Sciatic nerve (tissue), 2 donors: ENCODE data around the gene NDUFAF8. TPM values are rescaled to one million over a fixed set of nuclear protein-coding genes. Genes with fewer than 3 reads are reported as not detected.

Experiments used
- ATAC-seq: fragments of 200-7000 bp; cut with Tn5 transposase; one replicate; pipeline ENCODE4 v1.9.1; 2020; ENCODE audit warnings: mild to moderate bottlenecking, moderate library complexity
- DNase-seq: peaks from one replicate; pipeline ENCODE4 v3.0.0-alpha.2; 2020; ENCODE audit warnings: low spot score
- intact Hi-C: fragments of 100-400 bp; cut with DNase I; formaldehyde crosslinking; loops from one replicate; pipeline ENCODE4 v1.14.2; 2022
- total RNA-seq: library from RNA; stranded (reverse); fragmentation: NEBNext Ultra II Directional; extraction: Animal tissue kit (Norgen Biotek cat#: 25700); gene quantifications from one replicate; pipeline ENCODE4 v1.2.1, GENCODE V29; 2021
- donor health status: DM: no; HTN: no; CAD: no.
- donor health status: DM: no; HTN: no; CAD: no.

NDUFAF8 gene
- total RNA-seq, 1 donor from 2014 or later: 37.4 TPM

DNA sequence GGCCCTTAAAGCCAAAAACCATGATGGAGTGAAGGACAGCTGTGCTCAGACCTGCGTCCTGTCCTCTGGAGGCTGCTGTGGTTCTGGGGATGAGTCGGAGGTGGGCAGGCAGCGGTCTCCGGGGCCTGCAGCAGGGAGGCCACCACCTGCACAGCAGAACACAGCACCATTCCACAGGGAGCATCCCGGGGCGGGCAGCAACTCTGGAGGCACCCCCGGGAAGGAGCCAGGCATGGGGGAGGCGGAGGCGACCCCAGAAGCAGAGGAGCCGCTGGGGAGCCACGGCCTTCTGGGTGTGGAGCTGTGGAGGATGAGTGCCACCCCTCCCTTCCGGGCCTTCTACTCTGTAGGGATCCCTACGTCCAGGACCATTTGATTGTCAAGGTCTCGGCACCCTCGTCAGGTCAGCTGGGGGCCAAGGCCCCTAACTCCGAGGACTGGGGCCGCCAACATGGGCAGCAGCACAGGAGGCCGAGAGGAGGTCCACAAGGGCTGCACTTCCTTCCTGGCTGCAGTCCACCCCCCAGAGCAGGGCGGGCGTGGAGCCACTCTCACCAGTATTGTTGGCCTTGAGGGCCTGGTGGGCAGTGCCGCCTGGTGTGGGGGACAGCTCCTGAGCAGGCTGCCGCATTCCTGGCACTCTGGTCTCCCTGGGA is 40.2 kb upstream of the NDUFAF8 start:
- intact Hi-C loops: no loop called here
- DNase-seq (no peak), ATAC-seq (no peak)

DNA sequence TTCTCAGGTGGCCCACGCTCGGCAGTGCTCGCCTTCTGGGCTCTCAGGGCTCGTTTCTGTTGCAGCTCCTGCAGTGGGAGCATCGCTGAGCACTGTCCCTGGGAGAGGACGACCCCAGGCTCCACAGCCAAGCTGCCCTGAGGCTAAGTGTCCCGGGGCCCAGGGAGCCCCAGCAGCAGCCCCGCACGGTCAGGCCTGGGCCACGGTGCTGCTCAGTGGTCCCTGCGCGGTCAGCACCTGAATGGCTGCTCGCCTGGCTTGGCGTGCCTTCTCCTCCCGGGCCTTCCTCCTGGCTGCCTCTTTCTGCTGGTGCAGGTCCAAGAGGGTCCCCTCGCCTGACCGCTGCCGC is 39.7 kb upstream of the NDUFAF8 start:
- DNase-seq (no peak), ATAC-seq (no peak)
- intact Hi-C loops: no loop called here

DNA sequence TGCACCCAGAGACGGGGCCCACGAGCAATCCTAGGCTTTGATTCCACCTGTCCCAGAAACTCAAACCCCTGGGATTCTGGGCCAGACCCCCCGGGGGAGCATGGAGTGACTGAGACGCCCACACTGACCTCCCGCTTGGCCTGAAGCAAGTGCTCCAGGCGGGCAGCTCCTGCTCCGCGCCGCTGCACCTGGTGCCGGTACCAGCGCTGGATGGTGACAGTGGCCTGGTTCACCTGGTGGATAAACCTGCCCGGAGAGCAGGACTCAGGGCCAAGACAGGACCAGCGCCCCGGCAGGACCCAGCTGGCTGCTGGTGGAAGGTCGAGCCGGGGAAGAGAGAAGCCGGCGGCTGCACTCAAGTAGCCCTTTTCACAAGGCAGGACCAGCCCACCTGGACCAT is 38.9 kb upstream of the NDUFAF8 start:
- intact Hi-C loops: no loop called here
- DNase-seq (no peak), ATAC-seq (no peak)

DNA sequence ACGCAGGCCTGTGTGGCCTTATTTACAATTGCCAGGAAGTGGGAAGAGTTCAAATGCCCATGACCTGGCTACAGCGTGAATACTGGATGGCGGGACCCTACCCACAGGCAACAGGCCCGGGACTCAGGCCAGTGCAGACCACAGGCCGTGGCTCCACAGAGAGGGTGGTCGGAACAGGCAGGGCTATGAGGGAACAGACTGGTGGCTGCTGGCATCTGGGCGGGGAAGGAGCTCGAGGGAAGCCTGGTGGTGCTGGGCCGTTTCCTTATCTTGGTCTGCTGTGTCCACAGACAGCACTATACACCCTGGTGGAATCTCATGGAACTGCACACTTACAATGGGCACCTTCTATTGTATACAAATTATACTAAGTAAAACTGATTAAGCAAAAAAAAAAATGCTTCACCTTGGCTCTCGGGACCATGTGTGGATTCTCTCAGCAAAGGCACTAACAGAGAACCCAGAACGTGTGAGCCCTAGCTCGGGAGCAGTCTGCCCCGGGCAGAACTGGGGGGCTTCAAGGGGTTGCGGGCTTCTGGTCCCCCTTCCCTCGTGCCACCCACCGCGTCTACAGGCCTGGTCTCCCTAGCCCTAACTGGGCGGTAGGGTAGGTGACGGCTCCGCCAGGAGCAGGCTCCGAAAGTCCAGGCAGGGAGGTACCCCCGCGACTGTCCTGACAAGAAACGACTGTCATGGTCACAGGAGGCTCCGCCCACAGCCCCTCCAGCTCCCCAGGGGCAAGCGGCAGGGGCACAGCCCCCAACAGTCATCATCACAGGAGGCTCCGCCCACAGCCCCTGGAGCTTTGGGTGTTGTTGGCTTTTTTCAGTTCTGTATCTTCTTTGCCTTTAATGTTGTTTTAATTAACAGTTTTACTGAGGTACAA is 38.2 kb upstream of the NDUFAF8 start:
- peak; percentile 79 for ATAC-seq
- no peak for DNase-seq
- intact Hi-C loops: no loop called here

DNA sequence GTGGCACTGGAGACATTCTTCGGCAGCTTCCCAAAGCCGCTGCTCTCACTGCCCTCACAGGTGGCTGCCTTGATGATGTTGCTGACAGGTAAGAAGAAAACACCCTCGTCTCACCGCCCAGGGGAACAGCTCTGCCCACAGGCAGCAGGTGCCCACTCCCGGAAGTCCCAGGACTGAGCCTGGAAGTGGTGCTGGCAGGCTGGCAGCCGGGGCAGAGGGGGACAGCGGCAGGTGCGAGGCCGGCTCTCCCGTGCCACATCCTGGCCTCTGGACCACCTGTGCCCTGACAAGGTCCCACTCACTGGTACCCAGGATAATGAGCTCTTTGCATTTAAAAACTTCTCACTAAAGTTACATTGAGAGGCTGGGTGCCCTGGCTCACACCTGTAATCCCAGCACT is 36.8 kb upstream of the NDUFAF8 start:
- no peak for ATAC-seq
- intact Hi-C loops: no loop called here
- no peak for DNase-seq

DNA sequence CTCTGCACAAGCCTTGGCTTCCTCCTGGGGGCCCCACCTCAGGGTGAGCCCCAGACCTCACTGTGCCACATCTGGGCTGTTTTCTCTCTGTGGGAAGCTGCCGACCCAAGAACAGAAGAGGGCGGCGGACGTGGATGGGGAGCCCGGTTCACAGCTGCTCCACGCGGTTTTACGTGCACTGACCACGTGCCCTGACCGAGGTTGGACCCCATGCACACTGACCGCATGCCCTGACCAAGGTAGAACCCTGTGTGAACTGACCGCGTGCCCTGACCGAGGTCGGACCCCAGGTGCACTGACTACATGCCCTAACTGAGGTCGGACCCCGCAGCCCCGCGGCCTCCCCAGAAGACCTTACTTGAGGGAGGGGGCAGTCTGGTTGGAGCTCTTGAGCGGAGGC is 36.0 kb upstream of the NDUFAF8 start:
- DNase-seq (no peak), ATAC-seq (no peak)
- intact Hi-C loops: no loop called here

DNA sequence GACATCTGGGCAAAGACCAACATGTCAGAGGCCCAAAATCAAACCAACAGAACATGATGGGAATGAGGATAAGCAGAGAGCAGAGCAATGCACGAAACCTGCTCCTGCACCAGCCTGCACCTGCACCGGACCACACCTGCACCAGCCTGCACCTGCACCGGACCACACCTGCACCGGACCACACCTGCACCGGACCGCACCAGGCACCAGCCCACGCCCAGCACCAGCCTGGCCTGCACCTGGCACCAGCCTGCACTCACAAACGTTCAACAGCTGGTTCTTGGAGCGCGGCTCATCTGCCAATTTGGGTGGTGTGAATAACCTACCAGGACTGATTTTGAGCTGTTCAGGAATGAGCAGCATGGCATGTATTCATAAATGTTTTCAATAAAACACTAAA is 34.5 kb upstream of the NDUFAF8 start:
- ATAC-seq: no peak
- intact Hi-C loops: no loop called here
- no peak for DNase-seq

DNA sequence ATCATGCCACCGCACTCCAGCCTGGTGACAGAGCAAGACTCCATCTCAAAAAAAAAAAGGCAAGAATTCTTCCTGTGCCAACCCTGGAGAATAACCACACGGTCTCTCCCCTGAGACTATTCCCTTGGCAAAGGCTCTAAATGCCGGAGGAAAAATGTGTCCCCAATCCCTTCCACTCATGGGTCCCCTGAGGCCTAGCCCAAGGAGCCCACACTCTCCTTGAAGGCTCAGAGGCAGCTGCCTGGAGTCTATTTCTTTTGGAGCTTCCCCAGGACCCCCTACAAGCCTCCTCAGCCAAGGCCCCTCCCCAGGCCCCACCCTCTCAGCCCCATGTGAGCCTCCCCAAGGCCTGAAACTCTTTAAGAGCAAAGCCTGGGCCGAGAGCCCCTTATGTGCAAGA is 33.0 kb upstream of the NDUFAF8 start:
- no peak for DNase-seq

DNA sequence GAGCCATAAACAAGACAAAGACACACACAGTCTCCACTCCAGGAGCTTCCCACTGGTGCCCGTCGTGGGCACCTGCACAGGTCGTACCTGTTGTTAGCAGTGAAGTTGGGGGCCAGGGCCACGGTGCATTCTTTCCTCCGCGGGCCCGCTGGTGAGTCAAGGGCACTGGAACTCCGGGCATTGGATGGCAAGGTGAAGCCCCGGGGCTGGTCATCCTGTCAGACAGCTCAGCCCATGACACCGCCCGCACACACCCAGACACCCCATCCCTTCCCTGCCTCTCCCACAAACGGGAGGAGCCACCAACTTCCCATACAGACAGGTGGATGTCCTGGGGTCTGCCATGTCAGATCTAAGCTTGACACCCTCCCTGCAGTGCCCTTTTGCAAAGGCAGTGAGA is 32.5 kb upstream of the NDUFAF8 start:
- no peak for ATAC-seq
- DNase-seq: no peak
- intact Hi-C loops: no loop called here

More for the DNA sequence above, 33.0 kb upstream of the NDUFAF8 start:
- intact Hi-C loops: no loop called here
- no peak for ATAC-seq

DNA sequence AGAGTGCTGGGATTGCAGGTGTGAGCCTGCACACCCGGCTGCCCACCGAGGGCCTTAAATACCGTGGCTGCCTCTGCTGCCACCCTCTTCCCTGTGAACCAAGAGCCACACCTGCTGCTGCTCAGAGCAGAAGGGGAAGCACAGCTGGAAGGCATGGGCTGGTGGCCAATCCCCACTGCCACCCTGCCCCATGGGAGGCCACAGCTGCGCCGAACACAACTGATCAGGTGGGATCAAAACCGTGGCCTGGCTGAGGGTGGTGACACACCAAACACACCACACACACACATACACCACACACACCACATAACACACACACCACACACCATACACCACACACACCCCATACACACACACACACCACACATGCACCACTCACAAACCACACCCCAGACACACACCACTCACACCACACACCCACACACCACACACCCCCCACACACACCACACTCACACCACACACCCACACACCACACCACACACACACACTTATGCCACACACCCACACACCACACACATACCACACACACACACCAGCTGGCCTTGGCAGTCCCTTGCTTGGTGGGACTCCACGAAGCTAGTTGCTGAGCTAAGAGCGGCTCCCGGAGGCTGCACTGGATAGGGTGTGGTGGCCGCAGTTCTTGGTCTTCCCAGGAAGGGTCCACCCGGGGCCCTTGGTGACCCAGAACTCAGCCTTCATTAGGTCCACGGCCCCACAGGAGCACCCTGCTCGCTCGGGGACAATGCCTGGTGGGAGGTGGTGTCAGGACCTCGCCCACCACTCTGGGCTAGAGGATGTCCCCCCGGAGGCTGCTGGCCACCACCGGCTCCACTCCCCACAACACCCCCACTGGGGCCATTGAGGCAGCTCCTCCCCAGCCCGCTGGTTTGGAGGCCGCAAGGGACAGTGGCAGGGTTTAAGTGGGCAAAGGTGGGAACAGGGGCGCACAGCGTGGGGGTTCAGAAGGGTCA is 31.2 kb upstream of the NDUFAF8 start:
- DNase-seq (no peak), ATAC-seq (no peak)
- intact Hi-C loops: no loop called here

DNA sequence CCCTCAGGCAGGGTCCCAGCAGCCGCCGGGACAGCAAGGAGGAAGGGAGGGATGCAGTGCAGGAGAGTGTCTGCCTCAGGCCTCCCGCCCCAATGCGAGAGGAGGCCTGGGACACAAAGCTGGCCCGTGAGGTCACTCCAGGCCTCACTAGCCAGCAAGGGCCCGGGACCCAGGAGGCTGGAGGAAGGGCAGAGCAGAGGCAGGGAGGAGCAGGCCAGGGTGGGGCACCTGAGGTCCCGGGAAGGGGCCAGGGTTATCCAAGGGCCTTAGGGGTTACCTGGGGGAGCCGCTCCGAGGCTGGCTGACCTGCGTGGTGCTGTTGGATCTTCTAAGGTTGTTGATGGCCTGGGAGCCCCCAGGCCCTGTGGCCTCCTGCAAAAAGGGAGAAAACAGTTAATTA is 30.5 kb upstream of the NDUFAF8 start:
- DNase-seq: no peak
- no peak for ATAC-seq
- intact Hi-C loops: no loop called here

DNA sequence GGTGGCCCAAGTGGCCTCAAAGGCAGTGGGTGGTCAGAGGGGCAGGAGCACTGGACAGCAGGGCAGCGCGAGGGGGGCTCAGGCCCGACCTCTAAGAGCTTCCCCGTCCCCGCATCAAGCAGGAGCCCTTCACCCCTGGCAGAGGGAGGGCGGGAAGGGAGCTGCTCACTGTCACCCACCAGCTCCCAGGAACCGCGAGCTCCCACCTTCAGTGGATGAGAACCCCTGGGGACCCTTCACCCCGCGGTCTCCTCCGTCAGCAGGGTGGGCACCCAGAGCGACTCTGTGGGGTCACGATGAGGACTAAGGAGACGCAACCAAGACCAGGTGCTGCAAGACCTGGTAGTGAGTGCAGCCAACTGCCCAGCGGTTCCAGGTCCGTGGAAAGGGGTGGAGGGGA is 30.0 kb upstream of the NDUFAF8 start:
- DNase-seq (no peak), ATAC-seq (no peak)
- intact Hi-C loops: no loop called here

DNA sequence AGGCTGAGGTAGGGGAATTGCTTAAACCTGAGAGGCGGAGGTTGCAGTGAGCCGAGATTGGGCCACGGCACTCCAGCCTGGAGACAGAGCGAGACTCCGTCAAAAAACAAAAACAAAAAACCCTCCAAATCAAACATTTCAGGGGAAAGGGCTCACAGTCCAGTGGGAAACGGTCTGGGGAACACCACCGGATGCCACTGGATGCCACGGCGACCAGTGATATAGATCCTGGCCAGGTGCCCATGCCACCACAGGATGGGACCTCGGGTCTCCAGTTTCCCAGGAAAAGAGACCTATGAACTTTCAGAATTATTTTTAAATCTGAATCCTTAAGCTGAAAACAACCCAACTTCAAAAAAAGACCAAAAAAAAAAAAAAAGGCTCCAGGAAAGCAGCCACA is 28.7 kb upstream of the NDUFAF8 start:
- ATAC-seq: no peak
- intact Hi-C loops: no loop called here
- DNase-seq: no peak

DNA sequence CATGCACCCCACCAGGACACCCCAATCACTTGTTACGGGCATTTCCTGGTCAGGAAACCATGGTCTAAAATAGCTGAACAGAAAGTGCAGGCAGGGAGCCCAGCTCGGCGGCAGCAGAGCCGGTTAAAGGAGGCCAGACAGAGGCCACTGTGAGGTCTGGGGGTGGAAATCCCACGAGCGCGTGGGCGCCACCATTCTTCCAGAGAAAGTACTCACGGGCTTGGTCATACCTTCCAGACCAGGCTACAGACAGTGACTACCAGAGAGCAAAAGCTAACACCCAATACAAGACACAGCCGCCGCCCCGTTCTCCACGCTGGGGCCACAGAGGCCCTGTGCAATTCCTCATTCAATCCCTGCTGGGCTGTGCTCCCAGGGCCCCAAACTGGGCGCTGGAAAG is 28.2 kb upstream of the NDUFAF8 start:
- no peak for DNase-seq
- ATAC-seq: no peak
- intact Hi-C loops: no loop called here

DNA sequence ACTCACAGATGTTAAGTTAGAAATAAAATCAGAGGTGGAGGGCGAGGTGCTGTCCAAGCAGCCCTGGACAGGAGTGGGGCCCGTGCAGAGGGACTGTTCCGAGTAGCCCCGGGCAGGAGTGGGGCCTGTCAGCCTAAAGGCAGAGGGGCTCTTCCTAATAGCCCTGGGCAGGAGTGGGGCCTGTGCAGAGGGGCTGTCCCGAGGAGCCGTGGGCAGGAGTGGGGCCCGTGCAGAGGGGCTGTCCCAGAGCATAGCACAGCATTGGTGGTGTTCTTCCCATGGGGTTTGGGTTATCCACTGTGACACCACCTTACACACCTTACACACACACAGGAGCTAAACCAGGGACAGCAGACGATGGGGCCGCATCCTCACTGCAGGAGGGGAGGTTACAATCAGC is 26.8 kb upstream of the NDUFAF8 start:
- DNase-seq (no peak), ATAC-seq (no peak)
- intact Hi-C loops: no loop called here

DNA sequence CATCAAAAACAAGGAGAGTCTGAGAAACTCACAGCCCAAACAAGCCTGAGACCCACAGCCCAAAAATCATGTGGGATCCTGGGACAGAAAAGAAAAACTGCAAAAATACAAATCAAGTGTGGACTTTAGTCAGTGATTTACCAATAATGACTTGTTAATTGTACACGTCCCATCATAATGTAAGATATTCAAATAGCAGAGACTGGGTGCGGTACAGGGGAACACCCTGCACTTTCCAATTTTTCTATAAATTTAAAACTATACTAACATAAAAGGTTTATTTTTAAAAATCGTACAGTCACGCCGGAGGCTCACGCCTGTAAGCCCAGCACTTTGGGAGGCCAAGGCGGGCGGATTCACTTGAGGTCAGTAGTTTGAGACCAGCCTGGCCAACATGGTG is 25.1 kb upstream of the NDUFAF8 start:
- intact Hi-C loops: no loop called here
- DNase-seq: no peak

DNA sequence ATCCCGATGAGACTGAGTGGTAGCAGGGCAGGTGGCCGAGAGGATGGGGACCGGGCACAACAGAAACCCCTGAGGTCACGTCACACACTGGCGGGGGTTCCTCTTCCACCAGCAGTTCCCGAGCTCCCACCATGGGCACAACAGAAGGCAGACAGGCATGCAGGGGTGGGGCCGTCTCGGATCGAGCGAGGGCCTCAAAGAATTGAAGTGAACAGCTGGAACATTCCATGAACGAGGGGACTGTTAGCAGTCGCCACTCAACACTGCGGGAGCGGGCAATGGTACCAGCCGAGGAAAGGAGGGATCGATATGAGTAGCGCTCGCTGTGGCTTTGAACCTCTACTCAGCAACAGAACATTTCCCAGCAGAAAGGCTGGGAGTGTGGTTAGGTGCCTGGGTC is 21.6 kb upstream of the NDUFAF8 start:
- DNase-seq (no peak), ATAC-seq (no peak)
- intact Hi-C loops: no loop called here

More for the DNA sequence above, 25.1 kb upstream of the NDUFAF8 start:
- ATAC-seq: no peak

DNA sequence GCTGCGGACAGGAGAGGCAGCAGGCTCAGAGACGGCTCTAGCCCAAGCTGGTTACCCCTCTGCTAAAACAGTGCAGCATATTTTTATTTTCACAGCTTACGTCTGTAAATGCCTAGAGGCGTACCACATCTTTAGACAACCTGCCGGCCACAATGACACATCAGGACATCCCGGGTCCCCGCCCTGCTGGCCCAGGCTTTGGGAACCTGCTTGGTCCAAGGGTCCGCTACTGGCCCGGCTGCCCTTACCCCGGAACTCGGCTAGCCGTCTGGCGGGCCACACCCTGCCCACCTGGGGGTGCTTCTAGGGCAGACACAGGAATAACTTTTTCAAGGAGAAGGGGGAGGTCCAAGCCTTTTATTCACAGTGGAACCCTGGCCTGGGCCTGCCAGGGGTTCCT is 20.7 kb upstream of the NDUFAF8 start:
- intact Hi-C loops: no loop called here
- DNase-seq (no peak), ATAC-seq (no peak)

DNA sequence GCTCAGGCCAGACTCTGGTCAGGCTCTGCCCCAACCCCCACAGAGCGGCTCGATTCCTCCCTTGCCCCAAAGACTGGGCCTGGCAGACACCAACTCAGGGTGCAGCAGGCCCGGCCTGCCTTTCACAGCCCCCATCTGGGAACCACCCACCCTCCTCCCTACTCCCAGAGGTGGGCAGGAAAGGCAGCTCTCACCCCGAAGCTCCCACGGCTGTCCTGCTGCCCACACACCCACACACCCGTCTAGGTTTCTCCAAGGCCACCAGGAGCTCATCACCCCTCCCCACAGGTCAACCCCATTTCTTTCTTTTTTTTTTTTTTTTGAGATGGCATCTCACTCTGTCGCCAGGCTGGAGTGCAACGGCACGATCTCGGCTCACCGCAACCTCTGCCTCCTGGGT is 20.1 kb upstream of the NDUFAF8 start:
- no peak for ATAC-seq
- DNase-seq: no peak
- intact Hi-C loops: no loop called here
